Inferior parietal cortex (tissue), 1 donor: ENCODE results near the gene ST3GAL3.
"Not testable (repeated sequence)": the region's sequence is repeated elsewhere in the genome, so short reads cannot be mapped to it uniquely, and the experiment has no call there.

Experiments used
- DNase-seq: peaks from one replicate; pipeline ENCODE4 v3.0.0-alpha.2; 2016; ENCODE audit errors: extremely low spot score

The ST3GAL3 gene

GRCh38 chr1:43819357-43819756, 112.0 kb downstream of the ST3GAL3 start:
- DNase-seq: no peak

- no peak for DNase-seq
These were observed 114.1 kb downstream of the ST3GAL3 start for GRCh38 chr1:43821471-43821870.

GRCh38 chr1:43822040-43822690, 114.8 kb downstream of the ST3GAL3 start:
- no peak for DNase-seq

- DNase-seq: no peak
These were observed 117.5 kb downstream of the ST3GAL3 start for GRCh38 chr1:43824795-43825194.

GRCh38 chr1:43828574-43828973, 121.2 kb downstream of the ST3GAL3 start:
- DNase-seq: no peak

GRCh38 chr1:43830802-43831201, 123.5 kb downstream of the ST3GAL3 start:
- DNase-seq: no peak

GRCh38 chr1:43831851-43832250, 124.5 kb downstream of the ST3GAL3 start:
- no peak for DNase-seq

- DNase-seq: no peak
These were observed 124.9 kb downstream of the ST3GAL3 start for GRCh38 chr1:43832255-43832654.

GRCh38 chr1:43832998-43833397, 125.7 kb downstream of the ST3GAL3 start:
- DNase-seq: no peak

- not testable (repeated sequence) for DNase-seq
These were observed 126.6 kb downstream of the ST3GAL3 start for GRCh38 chr1:43833902-43834279.

- DNase-seq: no peak
These were observed 127.1 kb downstream of the ST3GAL3 start for GRCh38 chr1:43834280-43835081.

GRCh38 chr1:43835082-43836021, 128.0 kb downstream of the ST3GAL3 start:
- DNase-seq: peak; percentile 17

GRCh38 chr1:43836267-43836951, 129.1 kb downstream of the ST3GAL3 start:
- no peak for DNase-seq

- no peak for DNase-seq
These were observed 131.7 kb downstream of the ST3GAL3 start for GRCh38 chr1:43839056-43839455.

- DNase-seq: no peak
These were observed 134.2 kb downstream of the ST3GAL3 start for GRCh38 chr1:43841321-43842174.

GRCh38 chr1:43842175-43842498, 134.8 kb downstream of the ST3GAL3 start:
- no peak for DNase-seq

GRCh38 chr1:43843684-43844083, 136.3 kb downstream of the ST3GAL3 start:
- no peak for DNase-seq

- DNase-seq: no peak
These were observed 136.8 kb downstream of the ST3GAL3 start for GRCh38 chr1:43844114-43844513.

- DNase-seq: no peak
These were observed 140.0 kb downstream of the ST3GAL3 start for GRCh38 chr1:43847290-43847689.

GRCh38 chr1:43847882-43848281, 140.5 kb downstream of the ST3GAL3 start:
- no peak for DNase-seq

GRCh38 chr1:43849670-43850069, 142.3 kb downstream of the ST3GAL3 start:
- no peak for DNase-seq
